Astrocyte of the spinal cord (primary cell): Measurements from ENCODE around the gene PRKAB2.
"Not testable (repeated sequence)": the region's sequence is repeated elsewhere in the genome, so short reads cannot be mapped to it uniquely, and the experiment has no call there.

Experiments
- DNase-seq: peaks from one replicate; pipeline ENCODE4 v3.0.0; 2011; ENCODE audit warnings: low read depth, low spot score
- H3K4me3 ChIP-seq: 2 replicates; pipeline ENCODE4 v1.5.1; 2011; ENCODE audit warnings: low read depth, mild to moderate bottlenecking, low read length, moderate library complexity
- in situ Hi-C: cut with HindIII; loops from 2 replicates; pipeline ENCODE4 v1.10.0; 2017; ENCODE audit warnings: low sequenced_read_pairs
- TF ChIP-seq, protein P1 (sequence below): IDR thresholded peaks from 2 replicates; pipeline ENCODE4 v1.5.1; 2012; ENCODE audit warnings: low read depth, mild to moderate bottlenecking, low read length, inconsistent platforms

Gene PRKAB2

GRCh38 chr1:147111381-147112130 lies 60.7 kb downstream of the PRKAB2 start:
- H3K4me3 ChIP-seq = no peak overlapping the region
- in situ Hi-C loops = no loop called here
- DNase-seq = no peak
- TF ChIP-seq, protein P1, sequence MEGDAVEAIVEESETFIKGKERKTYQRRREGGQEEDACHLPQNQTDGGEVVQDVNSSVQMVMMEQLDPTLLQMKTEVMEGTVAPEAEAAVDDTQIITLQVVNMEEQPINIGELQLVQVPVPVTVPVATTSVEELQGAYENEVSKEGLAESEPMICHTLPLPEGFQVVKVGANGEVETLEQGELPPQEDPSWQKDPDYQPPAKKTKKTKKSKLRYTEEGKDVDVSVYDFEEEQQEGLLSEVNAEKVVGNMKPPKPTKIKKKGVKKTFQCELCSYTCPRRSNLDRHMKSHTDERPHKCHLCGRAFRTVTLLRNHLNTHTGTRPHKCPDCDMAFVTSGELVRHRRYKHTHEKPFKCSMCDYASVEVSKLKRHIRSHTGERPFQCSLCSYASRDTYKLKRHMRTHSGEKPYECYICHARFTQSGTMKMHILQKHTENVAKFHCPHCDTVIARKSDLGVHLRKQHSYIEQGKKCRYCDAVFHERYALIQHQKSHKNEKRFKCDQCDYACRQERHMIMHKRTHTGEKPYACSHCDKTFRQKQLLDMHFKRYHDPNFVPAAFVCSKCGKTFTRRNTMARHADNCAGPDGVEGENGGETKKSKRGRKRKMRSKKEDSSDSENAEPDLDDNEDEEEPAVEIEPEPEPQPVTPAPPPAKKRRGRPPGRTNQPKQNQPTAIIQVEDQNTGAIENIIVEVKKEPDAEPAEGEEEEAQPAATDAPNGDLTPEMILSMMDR = no peak

GRCh38 chr1:147110872-147111271 lies 61.4 kb downstream of the PRKAB2 start:
- TF ChIP-seq, protein P1 = no peak
- in situ Hi-C loops = no loop called here
- DNase-seq = no peak
- H3K4me3 ChIP-seq = no peak overlapping the region

- H3K4me3 ChIP-seq = no peak overlapping the region
- in situ Hi-C loops = no loop called here
- TF ChIP-seq, protein P1 = no peak
- DNase-seq = no peak
These were observed 61.8 kb downstream of the PRKAB2 start for GRCh38 chr1:147110434-147110833.

DNA sequence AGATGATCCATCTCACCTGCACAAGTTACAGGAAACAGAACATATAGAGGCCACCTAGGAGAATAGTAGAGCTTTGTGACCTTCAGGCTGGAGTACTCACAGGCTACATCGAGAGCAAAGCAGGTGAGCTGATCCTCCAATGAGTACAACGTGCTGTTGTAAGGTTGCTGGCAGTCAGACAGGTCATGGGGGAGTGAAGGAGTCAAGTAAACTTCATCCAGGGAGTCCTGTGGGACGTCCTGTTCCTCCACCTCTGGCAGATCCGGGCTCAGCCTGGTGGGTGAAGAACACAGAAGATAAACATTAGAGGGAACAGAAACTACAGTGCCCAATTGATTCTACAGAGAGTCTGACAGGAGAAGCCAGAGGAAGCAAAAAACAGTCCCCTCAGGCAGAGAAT lies 62.5 kb downstream of the PRKAB2 start:
- in situ Hi-C loops = no loop called here
- TF ChIP-seq, protein P1 = no peak
- no peak for DNase-seq
- no peak overlapping the region for H3K4me3 ChIP-seq

- TF ChIP-seq, protein P1 = no peak
- no peak overlapping the region for H3K4me3 ChIP-seq
- in situ Hi-C loops = no loop called here
- DNase-seq = no peak
These were observed 63.2 kb downstream of the PRKAB2 start for GRCh38 chr1:147109041-147109440.

GRCh38 chr1:147106407-147106881 lies 65.8 kb downstream of the PRKAB2 start:
- in situ Hi-C loops, DNase-seq, H3K4me3 ChIP-seq: not testable (repeated sequence)

- in situ Hi-C loops = no loop called here
- TF ChIP-seq, protein P1 = no peak
- DNase-seq = no peak
- no peak overlapping the region for H3K4me3 ChIP-seq
These were observed 66.4 kb downstream of the PRKAB2 start for GRCh38 chr1:147105909-147106308.
